ENCODE measurements around the gene KCTD5. TPM values are rescaled to one million over a fixed set of nuclear protein-coding genes. Genes with fewer than 3 reads are reported as not detected.

The KCTD5 gene
- total RNA-seq, 1 donor from 2014 or later = 21.6 TPM

DNA sequence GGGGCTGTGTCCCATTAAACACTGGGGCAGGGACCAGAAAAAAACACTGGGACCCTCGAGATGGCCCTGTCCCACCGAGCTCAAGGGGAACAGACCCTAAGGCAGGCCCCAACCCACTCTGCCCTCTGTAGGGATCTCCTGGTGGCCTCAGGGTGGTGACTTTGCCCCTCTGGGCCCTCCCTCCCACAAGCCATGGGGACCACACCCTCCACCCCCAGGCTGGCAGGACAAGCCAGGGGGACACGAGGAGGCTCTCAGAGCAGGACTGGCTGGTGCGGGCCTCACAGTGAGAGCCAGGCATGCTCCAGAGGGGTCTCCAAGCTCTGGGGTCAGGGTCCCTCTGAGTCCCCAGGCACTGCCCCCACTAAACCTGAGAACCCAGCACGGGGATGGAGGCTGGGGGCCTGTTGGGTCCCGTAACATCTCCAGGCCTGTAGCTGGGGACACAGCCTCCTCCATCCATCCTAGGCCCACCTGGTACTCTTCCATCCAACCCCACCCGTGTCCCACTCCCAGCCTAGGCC lies 55.6 kb downstream of the KCTD5 start:
- Histone ChIP-seq H3K9ac (no peak overlapping the region), H3F3A (ENCODE audit: low read depth) (no peaks in the 10 kb centered on the region), H3K4me2 (no peak overlapping the region), H3K9me3 (ENCODE audit: low read depth) (no peaks in the 10 kb centered on the region), H3K79me2 (ENCODE audit: low read depth) (no peaks in the 10 kb centered on the region), H2AFZ (replicated peaks) (no peak overlapping the region), H3K36me3 (no peaks in the 10 kb centered on the region), H3K4me3 (no peak overlapping the region), H3K27me3 (no peaks in the 10 kb centered on the region), H3K27ac (no peak overlapping the region), H3K4me1 (peaks cover 3% of the 10 kb centered on the region), H4K20me1 (ENCODE audit: low read depth) (no peaks in the 10 kb centered on the region)
- TF ChIP-seq, protein P1, sequence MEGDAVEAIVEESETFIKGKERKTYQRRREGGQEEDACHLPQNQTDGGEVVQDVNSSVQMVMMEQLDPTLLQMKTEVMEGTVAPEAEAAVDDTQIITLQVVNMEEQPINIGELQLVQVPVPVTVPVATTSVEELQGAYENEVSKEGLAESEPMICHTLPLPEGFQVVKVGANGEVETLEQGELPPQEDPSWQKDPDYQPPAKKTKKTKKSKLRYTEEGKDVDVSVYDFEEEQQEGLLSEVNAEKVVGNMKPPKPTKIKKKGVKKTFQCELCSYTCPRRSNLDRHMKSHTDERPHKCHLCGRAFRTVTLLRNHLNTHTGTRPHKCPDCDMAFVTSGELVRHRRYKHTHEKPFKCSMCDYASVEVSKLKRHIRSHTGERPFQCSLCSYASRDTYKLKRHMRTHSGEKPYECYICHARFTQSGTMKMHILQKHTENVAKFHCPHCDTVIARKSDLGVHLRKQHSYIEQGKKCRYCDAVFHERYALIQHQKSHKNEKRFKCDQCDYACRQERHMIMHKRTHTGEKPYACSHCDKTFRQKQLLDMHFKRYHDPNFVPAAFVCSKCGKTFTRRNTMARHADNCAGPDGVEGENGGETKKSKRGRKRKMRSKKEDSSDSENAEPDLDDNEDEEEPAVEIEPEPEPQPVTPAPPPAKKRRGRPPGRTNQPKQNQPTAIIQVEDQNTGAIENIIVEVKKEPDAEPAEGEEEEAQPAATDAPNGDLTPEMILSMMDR (IDR thresholded peaks at IDR 0.05) = no peak
- TF ChIP-seq EZH2phosphoT487 (IDR thresholded peaks at IDR 0.05) (no peak), EZH2 (IDR thresholded peaks at IDR 0.05) (no peak)
- peak overlapping the region; percentile 38 for H3K4me3 Mint-ChIP-seq
- H3K27me3 Mint-ChIP-seq (ENCODE audit: insufficient read depth, low read depth) = no peaks in the 10 kb centered on the region
- peaks cover 3% of the 10 kb centered on the region for H3K4me1 Mint-ChIP-seq
- no peak for DNase-seq (ENCODE audit: low spot score)
- H3K27ac Mint-ChIP-seq = peak overlapping the region; percentile 42
- H3K9me3 Mint-ChIP-seq = no peaks in the 10 kb centered on the region
- H3K36me3 Mint-ChIP-seq = no peaks in the 10 kb centered on the region

DNA sequence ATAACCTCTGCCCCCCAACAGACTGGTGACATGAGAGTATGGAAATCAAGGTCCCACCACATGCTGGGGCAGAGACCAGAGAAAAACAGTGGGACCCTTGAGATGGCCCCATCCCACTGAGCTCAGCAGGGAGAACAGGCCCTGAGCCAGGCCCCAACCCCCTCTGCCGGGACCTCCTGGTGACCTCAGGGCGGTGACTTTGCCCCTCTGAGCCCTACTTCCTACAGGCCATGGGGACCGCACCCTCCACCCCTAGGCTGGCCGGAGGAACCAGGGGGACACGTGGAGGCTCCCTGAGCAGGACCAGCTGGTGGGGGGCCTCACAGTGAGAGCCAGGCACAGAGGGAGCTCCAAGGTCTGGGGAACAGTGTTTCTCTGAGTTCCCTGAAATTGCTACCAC lies 56.3 kb downstream of the KCTD5 start:
- no peaks in the 10 kb centered on the region for H3K27me3 ChIP-seq
- H3K4me2 ChIP-seq = no peak overlapping the region
- Mint-ChIP-seq H3K9me3 (no peaks in the 10 kb centered on the region), H3K4me3 (peak overlapping the region; percentile 38), H3K36me3 (no peaks in the 10 kb centered on the region), H3K4me1 (peaks cover 3% of the 10 kb centered on the region), H3K27me3 (ENCODE audit: insufficient read depth, low read depth) (no peaks in the 10 kb centered on the region), H3K27ac (peak overlapping the region; percentile 42)
- no peaks in the 10 kb centered on the region for H3K36me3 ChIP-seq
- TF ChIP-seq EZH2phosphoT487 (IDR thresholded peaks at IDR 0.05) (no peak), EZH2 (IDR thresholded peaks at IDR 0.05) (no peak)
- TF ChIP-seq, protein P1 (IDR thresholded peaks at IDR 0.05) = no peak
- H3K27ac ChIP-seq = no peak overlapping the region
- no peaks in the 10 kb centered on the region for H3K9me3 ChIP-seq (ENCODE audit: low read depth)
- no peak overlapping the region for H3K9ac ChIP-seq
- H3K4me1 ChIP-seq = peaks cover 3% of the 10 kb centered on the region
- no peak overlapping the region for H2AFZ ChIP-seq (replicated peaks)
- no peaks in the 10 kb centered on the region for H3F3A ChIP-seq (ENCODE audit: low read depth)
- H3K79me2 ChIP-seq (ENCODE audit: low read depth) = no peaks in the 10 kb centered on the region
- DNase-seq (ENCODE audit: low spot score) = no peak
- no peaks in the 10 kb centered on the region for H4K20me1 ChIP-seq (ENCODE audit: low read depth)
- no peak overlapping the region for H3K4me3 ChIP-seq

DNA sequence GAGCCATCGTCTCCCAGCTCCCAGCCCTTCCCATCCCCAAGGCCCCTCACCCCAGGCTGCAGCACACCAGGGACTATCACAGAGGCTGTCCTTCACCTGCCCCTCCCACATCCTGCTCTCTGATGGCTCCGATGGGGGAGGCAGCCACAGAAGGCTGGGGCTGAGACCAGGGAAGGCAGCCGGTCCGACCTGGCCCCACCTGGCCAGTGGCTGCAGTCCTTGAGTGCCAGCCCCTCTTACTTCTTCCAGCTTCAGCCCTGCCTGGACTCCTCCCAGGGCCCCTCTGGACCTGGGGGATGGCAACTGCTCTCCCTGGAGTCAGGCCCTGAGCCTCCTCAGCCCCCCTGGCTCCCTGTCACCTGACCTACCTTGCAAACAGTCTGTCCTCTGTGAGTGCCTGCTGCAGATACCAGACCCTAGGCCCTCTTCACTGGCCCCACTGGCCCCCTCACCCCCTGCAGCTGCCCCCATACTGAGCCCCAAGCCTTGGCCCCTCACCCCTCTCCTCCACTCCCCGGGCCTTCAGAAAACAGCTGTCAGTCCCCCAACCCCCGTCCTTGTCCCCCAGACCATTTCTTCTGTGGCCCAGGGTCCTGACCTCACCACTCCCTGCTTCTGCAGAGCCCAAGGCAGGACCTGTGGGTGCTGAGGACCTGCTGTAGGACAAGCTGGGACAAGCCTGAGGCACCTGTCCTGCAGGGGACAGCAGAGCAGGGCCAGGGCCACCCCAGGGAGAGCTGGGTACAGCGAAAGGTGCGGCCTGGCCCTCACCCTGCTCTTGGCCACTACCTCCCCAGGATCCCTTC lies 57.5 kb downstream of the KCTD5 start:
- Histone ChIP-seq H3K4me1 (peaks cover 3% of the 10 kb centered on the region), H3K9me3 (ENCODE audit: low read depth) (no peaks in the 10 kb centered on the region), H4K20me1 (ENCODE audit: low read depth) (no peaks in the 10 kb centered on the region), H3K4me2 (no peak overlapping the region), H2AFZ (replicated peaks) (no peak overlapping the region), H3K9ac (no peak overlapping the region), H3K79me2 (ENCODE audit: low read depth) (no peaks in the 10 kb centered on the region), H3K36me3 (no peaks in the 10 kb centered on the region), H3K4me3 (no peak overlapping the region), H3K27me3 (no peaks in the 10 kb centered on the region), H3F3A (ENCODE audit: low read depth) (no peaks in the 10 kb centered on the region), H3K27ac (no peak overlapping the region)
- Mint-ChIP-seq H3K27ac (peak overlapping the region; percentile 88), H3K36me3 (no peaks in the 10 kb centered on the region), H3K4me3 (no peak overlapping the region), H3K27me3 (ENCODE audit: insufficient read depth, low read depth) (no peaks in the 10 kb centered on the region), H3K4me1 (peaks cover 3% of the 10 kb centered on the region), H3K9me3 (no peaks in the 10 kb centered on the region)
- DNase-seq (ENCODE audit: low spot score) = no peak
- TF ChIP-seq EZH2 (IDR thresholded peaks at IDR 0.05) (no peak), EZH2phosphoT487 (IDR thresholded peaks at IDR 0.05) (no peak)
- TF ChIP-seq, protein P1 (IDR thresholded peaks at IDR 0.05) = no peak

Data from neural progenitor cell (in vitro differentiated cells).